GM12878 (cell line): Measurements from ENCODE around the gene YTHDC1. TPM values are rescaled to one million over a fixed set of nuclear protein-coding genes. Genes with fewer than 3 reads are reported as not detected.

ENCODE experiments used
- ATAC-seq: fragments of 200-7000 bp; cut with Tn5 transposase; 3 replicates; pipeline ENCODE4 v1.9.1; 2020; ENCODE audit warnings: mild to moderate bottlenecking, moderate library complexity
- BruUV-seq: library from RNA; stranded (reverse); fragments of 400-500 nt; replicated peaks from 2 replicates; lab custom pipeline; 2021; lab: Mats Ljungman, UMichigan
- CTCF ChIA-PET: fragments of 300-600 bp; sonication (Branson Sonifier 250); formaldehyde crosslinking; extraction: SDS; loops from one replicate; lab custom pipeline; 2021; ENCODE audit warnings: inconsistent platforms; lab: Yijun Ruan, JAX
- POLR2A ChIA-PET: fragments of 350-600 bp; formaldehyde crosslinking; extraction: SDS; loops from one replicate; lab custom pipeline; 2021; ENCODE audit warnings: inconsistent platforms; lab: Charles Lee
- RAD21 ChIA-PET: fragments of 300-600 bp; sonication (Branson Sonifier 250); formaldehyde crosslinking; loops from one replicate; lab custom pipeline; 2023; ENCODE audit warnings: antibody characterized with exemption; ENCODE audit not compliant: unreplicated experiment; lab: Charles Lee
- SMC1A ChIA-PET: fragments of 300-600 bp; sonication (Branson Sonifier 250); formaldehyde crosslinking; loops from one replicate; lab custom pipeline; 2023; ENCODE audit not compliant: unreplicated experiment, uncharacterized antibody; lab: Charles Lee
- DNase-seq: peaks from one replicate; pipeline ENCODE4 v3.0.0-alpha.2; 2011; ENCODE audit warnings: low read depth, low spot score
- FAIRE-seq: peaks from 3 replicates; lab custom pipeline; 2011; peaks lifted over from hg19 to GRCh38; lab: Jason Lieb, UNC
- H2AFZ ChIP-seq: 2 replicates; pipeline ENCODE4 v1.6.0; 2011; ENCODE audit warnings: low read depth, low read length, control low read depth; ENCODE audit not compliant: control insufficient read depth
- H3K27ac ChIP-seq: 2 replicates; pipeline ENCODE4 v1.5.1; 2011; ENCODE audit warnings: control low read depth; ENCODE audit not compliant: control insufficient read depth, insufficient read depth
- H3K27me3 ChIP-seq, 2 experiments: replicated peaks in 1 of 2; 2 replicates each; pipeline versions ENCODE4 v1.6.0 to v1.6.1; 2011; ENCODE audit warnings: low read length in 1 of 2; ENCODE audit not compliant: control insufficient read depth in 2 of 2, insufficient read depth in 2 of 2
- H3K36me3 ChIP-seq, 2 experiments: 2 replicates each; pipeline ENCODE4 v1.5.1; 2011; ENCODE audit warnings: low read length in 1 of 2; ENCODE audit not compliant: control insufficient read depth in 2 of 2, insufficient read depth in 2 of 2
- H3K4me1 ChIP-seq: 2 replicates; pipeline ENCODE4 v1.6.1; 2011; ENCODE audit warnings: mild to moderate bottlenecking, low read length, moderate library complexity, mixed read lengths; ENCODE audit not compliant: control insufficient read depth, insufficient read depth
- H3K4me2 ChIP-seq: 2 replicates; pipeline ENCODE4 v1.6.0; 2011; ENCODE audit warnings: control low read depth; ENCODE audit not compliant: control insufficient read depth, insufficient read depth
- H3K4me3 ChIP-seq: fragments of 200-600 bp; sonication (generic); 2 replicates; pipeline ENCODE4 v1.5.1; 2016
- H3K79me2 ChIP-seq: 2 replicates; pipeline ENCODE4 v1.6.0; 2011; ENCODE audit warnings: low read length; ENCODE audit not compliant: control insufficient read depth, insufficient read depth
- H3K9ac ChIP-seq: 2 replicates; pipeline ENCODE4 v1.8.0; 2011; ENCODE audit warnings: low read length, control low read depth, mixed read lengths; ENCODE audit not compliant: control insufficient read depth, insufficient read depth
- H3K9me3 ChIP-seq: replicated peaks from 3 replicates; pipeline ENCODE4 v1.5.1; 2011; ENCODE audit warnings: mild to moderate bottlenecking, low read length; ENCODE audit not compliant: control insufficient read depth, insufficient read depth
- H4K20me1 ChIP-seq: 2 replicates; pipeline ENCODE4 v1.6.0; 2011; ENCODE audit not compliant: control insufficient read depth, insufficient read depth
- BMI1 ChIP-seq: fragments of 450-650 bp; IDR thresholded peaks from 2 replicates; pipeline ENCODE4 v1.6.1; 2016; ENCODE audit warnings: mild to moderate bottlenecking, moderate library complexity, borderline replicate concordance
- HCFC1 ChIP-seq: fragments of 150-350 bp; IDR thresholded peaks from 2 replicates; pipeline ENCODE4 v1.6.1; 2014; ENCODE audit warnings: low read length
- IKZF1 ChIP-seq: fragments of 450-650 bp; conservative IDR thresholded peaks from 2 replicates; pipeline ENCODE4 v1.6.1; 2017; ENCODE audit warnings: antibody characterized with exemption, mild to moderate bottlenecking
- IKZF2 ChIP-seq, 2 experiments: fragments of 450-650 bp; IDR thresholded peaks; 2 replicates each; pipeline ENCODE4 v1.6.1; 2017; ENCODE audit warnings: mild to moderate bottlenecking in 2 of 2, moderate library complexity in 2 of 2
- PRDM15 ChIP-seq: fragments of 450-650 bp; formaldehyde crosslinking; IDR thresholded peaks from 2 replicates; pipeline ENCODE4 v1.4.0; 2020; ENCODE audit warnings: mild to moderate bottlenecking, moderate library complexity
- RB1 ChIP-seq: fragments of 450-650 bp; formaldehyde crosslinking; IDR thresholded peaks from 2 replicates; pipeline ENCODE4 v1.6.1; 2017; ENCODE audit warnings: mild to moderate bottlenecking, borderline replicate concordance
- SMAD1 ChIP-seq: fragments of 450-650 bp; IDR thresholded peaks from 2 replicates; pipeline ENCODE4 v1.6.1; 2018; ENCODE audit warnings: mild to moderate bottlenecking, low read depth; ENCODE audit not compliant: partially characterized antibody
- SPI1 ChIP-seq: IDR thresholded peaks from 2 replicates; pipeline ENCODE4 v1.6.1; 2011; ENCODE audit warnings: low read depth, mild to moderate bottlenecking, low read length, moderate library complexity, borderline replicate concordance; ENCODE audit not compliant: insufficient read depth
- TCF7 ChIP-seq: IDR thresholded peaks from 2 replicates; pipeline ENCODE4 v1.6.1; 2014; ENCODE audit warnings: antibody characterized with exemption, borderline replicate concordance
- ZBED1 ChIP-seq: IDR thresholded peaks from 2 replicates; pipeline ENCODE4 v1.6.1; 2016; ENCODE audit warnings: borderline replicate concordance
- WGBS: methylation state at CpG from one replicate; pipeline ENCODE4 v1.1.6; 2016; ENCODE audit warnings: low lambda C conversion rate; ENCODE audit not compliant: insufficient replicate concordance, insufficient coverage; ENCODE audit errors: missing lambda C conversion rate; 5-methylcytosine and 5-hydroxymethylcytosine counted together
- in situ Hi-C: fragments of 300-500 bp; cut with MboI; formaldehyde crosslinking; loops from 9 replicates; pipeline ENCODE4 v1.14.3; 2018; ENCODE audit warnings: mixed read lengths
- intact Hi-C: fragments of 100-400 bp; cut with micrococcal nuclease; formaldehyde crosslinking; loops from one replicate; pipeline ENCODE4 v1.14.2; 2022; ENCODE audit not compliant: unreplicated experiment
- polyA plus RNA-seq, 11 experiments: library from polyadenylated mRNA; depleted of rRNA in 4 of 11; unstranded in 6 of 11; stranded (reverse) in 5 of 11; fragments of >200 nt; fragmentation: Nextera tagmentation in 4 of 11; fragmentation: Illumina TruSeq in 1 of 11; extraction: Ambion mirVana in 4 of 11; extraction: Trizol in 1 of 11; gene quantifications; 1 replicate in 1 of 11; 2 replicates in 10 of 11; pipeline versions ENCODE4 v1.2.1 to v1.2.3, GENCODE V29; 2011 to 2016; ENCODE audit warnings: inconsistent platforms in 2 of 11, missing spikeins in 2 of 11, low read depth in 1 of 11
- total RNA-seq, 4 experiments: library from RNA; depleted of rRNA in 3 of 4; stranded (reverse); fragments of >200 nt in 3 of 4; fragmentation: Illumina TruSeq in 1 of 4; extraction: Trizol in 1 of 4; gene quantifications; 2 replicates each; pipeline versions ENCODE4 v1.2.1 to v1.2.3, GENCODE V29; 2013 to 2021

Gene YTHDC1
- total and polyA plus RNA-seq, 10 of the 15 experiments (the other 5 are each of a cell fraction or from before 2014, with no cell fraction given) = 18.7 to 83.2 (median 47.5) TPM

- TF ChIP-seq TCF7 = no peak
- TF ChIP-seq SMAD1 = no peak
- TF ChIP-seq BMI1 = no peak
- no peak for TF ChIP-seq IKZF1
These were observed 62.0 kb downstream of the YTHDC1 start (continued) for GRCh38 chr4:68287704-68288392.

- Histone ChIP-seq H3K9me3 (no peaks in the 10 kb centered on the region), H3K9ac (no peak overlapping the region), H3K27me3 (no peaks in the 10 kb centered on the region), H3K4me1 (no peaks in the 10 kb centered on the region), H3K4me3 (no peak overlapping the region), H3K27ac (no peak overlapping the region), H3K79me2 (no peaks in the 10 kb centered on the region), H4K20me1 (no peaks in the 10 kb centered on the region), H3K4me2 (no peak overlapping the region), H2AFZ (no peak overlapping the region), H3K36me3 (no peaks in the 10 kb centered on the region)
- ChIA-PET SMC1A (no interaction called here), POLR2A (no interaction called here), RAD21 (no interaction called here), CTCF (interaction anchor here (2.4 kb wide), 1 partner anchor 12 kb away, joined by 10 read pairs; no protein-coding TSS in a partner anchor)
- WGBS = 53% methylated on average over 3 of the region's 3 CpGs
- in situ Hi-C loops = no loop called here
- TF ChIP-seq SPI1 = no peak
- no peak for TF ChIP-seq ZBED1
- TF ChIP-seq IKZF2 (IDR thresholded peaks at IDR 0.05) = no peak
- TF ChIP-seq RB1 = no peak
- TF ChIP-seq HCFC1 = no peak
- TF ChIP-seq PRDM15 (CRISPR knock-in tag) = no peak
- FAIRE-seq (no peak), ATAC-seq (no peak), DNase-seq (no peak)
- no TSS peak for BruUV-seq
- intact Hi-C loops = no loop called here
These were observed 66.2 kb downstream of the YTHDC1 start for GRCh38 chr4:68283714-68284113.
